ENCODE results near the gene ESR2. TPM values are rescaled to one million over a fixed set of nuclear protein-coding genes. Genes with fewer than 3 reads are reported as not detected.
"Not testable (repeated sequence)": the region's sequence is repeated elsewhere in the genome, so short reads cannot be mapped to it uniquely, and the experiment has no call there.

ESR2 gene
- total RNA-seq, 1 donor from 2014 or later, result 0.06 TPM

- no peak for DNase-seq (ENCODE audit: extremely low read depth, low read depth, low spot score)
Observed at GRCh38 chr14:64225151-64225757, 68.9 kb downstream of the ESR2 start.

GRCh38 chr14:64221391-64222003, 72.7 kb downstream of the ESR2 start:
- DNase-seq (ENCODE audit: extremely low read depth, low read depth, low spot score), result no peak

- no peak for DNase-seq (ENCODE audit: extremely low read depth, low read depth, low spot score)
Observed at GRCh38 chr14:64220466-64220865, 73.7 kb downstream of the ESR2 start.

- DNase-seq (ENCODE audit: extremely low read depth, low read depth, low spot score), result no peak
Observed at GRCh38 chr14:64220056-64220455, 74.1 kb downstream of the ESR2 start.

GRCh38 chr14:64218344-64219240, 75.6 kb downstream of the ESR2 start:
- DNase-seq (ENCODE audit: extremely low read depth, low read depth, low spot score), result no peak

- DNase-seq (ENCODE audit: extremely low read depth, low read depth, low spot score), result no peak
Observed at GRCh38 chr14:64217834-64218233, 76.3 kb downstream of the ESR2 start.

DNA sequence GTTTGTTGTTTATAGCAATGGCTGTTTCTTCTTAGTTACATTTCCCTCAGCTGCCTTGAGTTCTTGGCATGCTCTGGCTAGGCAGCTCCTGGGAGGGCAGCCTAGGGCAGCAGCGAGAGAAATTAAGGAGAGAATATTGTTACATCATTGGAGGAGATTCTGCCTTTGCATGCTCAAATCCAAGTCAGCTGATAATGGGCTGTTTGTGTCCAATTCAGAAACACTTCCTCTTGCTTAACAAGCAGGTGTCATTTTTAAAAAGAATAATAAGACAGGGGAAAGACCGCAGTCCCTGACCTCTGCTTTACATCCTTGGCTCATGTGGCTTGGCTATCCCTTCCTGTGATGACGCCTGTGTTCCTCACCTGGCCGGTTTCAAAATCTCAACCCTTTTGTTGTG, 76.9 kb downstream of the ESR2 start:
- no peak for DNase-seq (ENCODE audit: extremely low read depth, low read depth, low spot score)

DNA sequence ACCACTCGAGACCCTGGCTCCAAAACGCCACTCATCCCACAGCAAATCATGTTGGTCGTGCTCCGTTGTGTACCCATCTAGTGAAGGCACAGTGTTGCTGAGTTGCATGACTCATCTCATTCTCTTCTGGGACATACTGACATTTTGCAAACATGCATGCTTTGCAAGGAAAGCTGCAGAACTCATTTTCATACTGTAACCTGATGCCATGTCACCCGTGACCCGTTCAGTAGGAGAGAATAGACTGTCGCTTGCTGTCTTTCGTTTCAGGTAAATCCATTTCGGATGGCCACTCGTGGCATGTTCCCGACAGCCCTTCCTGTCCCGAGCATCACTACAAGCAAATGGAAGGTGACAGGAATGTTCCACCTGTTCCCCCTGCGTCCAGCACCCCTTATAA, 78.2 kb downstream of the ESR2 start:
- DNase-seq (ENCODE audit: extremely low read depth, low read depth, low spot score), result no peak

DNA sequence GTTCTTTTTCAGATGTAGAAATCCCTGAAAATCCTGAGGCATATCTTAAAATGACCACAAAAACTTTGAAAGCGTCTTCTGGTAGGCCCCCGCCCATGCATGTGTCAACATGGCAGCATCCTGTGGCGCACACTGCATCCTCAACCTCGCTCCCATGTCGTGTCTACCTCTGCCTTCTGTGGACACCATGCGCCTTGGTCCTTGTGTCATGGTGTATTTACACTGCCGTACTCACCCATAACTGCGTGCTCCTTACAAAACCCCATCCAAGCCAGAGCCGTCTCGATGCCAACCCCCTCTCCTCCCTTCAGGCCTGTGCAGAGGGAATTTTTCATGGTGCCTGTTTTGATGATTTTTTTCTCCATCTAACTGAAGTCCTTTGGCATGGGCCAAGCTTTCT, 78.9 kb downstream of the ESR2 start:
- no peak for DNase-seq (ENCODE audit: extremely low read depth, low read depth, low spot score)

DNA sequence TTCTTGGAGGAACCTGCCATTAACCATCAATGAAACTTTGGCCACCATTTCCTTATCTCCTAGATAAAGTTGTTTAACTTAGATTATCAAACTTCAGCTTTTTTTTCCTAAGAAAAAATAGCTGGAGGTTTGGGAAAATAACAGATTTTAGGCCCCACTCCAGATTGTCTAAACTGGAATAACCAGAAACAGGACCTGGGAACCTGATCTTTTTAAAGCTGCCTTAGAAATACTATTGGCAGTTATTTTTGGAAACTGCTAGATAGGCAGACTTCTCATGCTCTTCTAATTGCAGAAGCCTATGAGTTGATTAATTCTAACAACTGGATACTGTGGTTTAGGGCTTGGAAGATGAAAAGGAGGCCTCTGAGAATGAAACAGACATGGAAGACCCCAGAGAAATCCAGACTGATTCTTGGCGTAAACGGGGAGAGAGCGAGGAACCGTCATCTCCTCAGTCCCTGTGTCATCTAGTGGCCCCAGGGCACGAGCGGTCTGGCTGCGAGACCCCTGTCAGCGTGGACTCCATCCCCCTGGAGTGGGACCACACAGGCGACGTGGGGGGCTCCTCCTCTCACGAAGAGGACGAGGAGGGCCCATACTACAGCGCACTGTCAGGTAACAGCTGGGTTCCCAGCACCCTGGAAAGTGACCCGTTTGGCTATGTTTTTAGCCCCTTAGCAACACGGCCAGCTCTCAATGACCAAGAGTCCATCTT, 80.2 kb downstream of the ESR2 start:
- no peak for DNase-seq (ENCODE audit: extremely low read depth, low read depth, low spot score)

DNA sequence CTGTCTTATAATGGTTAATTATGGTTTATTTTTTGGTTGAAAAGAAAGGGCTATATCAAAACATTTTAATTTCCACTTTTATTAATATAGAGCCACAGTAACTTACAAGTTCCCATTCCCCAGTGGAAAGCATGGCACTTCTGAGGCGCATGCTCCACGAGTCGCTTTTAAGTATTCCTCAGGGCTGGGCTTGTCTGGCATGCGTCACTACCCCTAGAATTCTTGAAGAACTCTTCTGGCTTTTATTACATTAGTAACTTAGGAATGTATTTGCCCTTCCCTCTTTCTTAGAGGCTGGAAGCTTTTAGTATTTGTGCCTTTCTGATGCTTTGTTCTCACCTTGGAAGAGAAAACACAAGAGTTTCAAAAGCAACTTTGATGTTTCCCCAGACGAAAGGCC, 81.1 kb downstream of the ESR2 start:
- DNase-seq (ENCODE audit: extremely low read depth, low read depth, low spot score), result no peak

GRCh38 chr14:64212666-64213065, 81.5 kb downstream of the ESR2 start:
- DNase-seq (ENCODE audit: extremely low read depth, low read depth, low spot score), result no peak

DNA sequence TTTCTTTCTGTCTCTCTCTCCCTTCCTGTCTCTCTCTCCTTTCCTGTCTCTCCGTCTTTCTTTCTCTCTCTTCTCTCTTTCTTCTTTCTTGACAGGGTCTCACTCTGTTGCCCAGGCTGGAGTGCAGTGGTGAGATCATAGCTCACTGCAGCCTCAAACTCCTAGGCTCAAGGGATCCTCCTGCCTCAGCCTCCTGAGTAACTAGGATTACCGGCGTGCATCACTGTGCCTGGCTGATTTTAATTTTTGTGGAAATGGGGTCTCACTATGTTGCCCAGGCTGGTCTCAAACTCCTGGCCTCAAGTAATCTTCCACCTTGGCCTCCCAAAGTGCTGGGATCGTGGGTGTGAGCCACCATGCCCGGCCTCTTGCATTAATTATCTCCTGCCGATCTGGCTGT, 83.3 kb downstream of the ESR2 start:
- DNase-seq (ENCODE audit: extremely low read depth, low read depth, low spot score), result not testable (repeated sequence)

GRCh38 chr14:64210216-64210615, 84.0 kb downstream of the ESR2 start:
- DNase-seq (ENCODE audit: extremely low read depth, low read depth, low spot score), result no peak

GRCh38 chr14:64209444-64210131, 84.6 kb downstream of the ESR2 start:
- no peak for DNase-seq (ENCODE audit: extremely low read depth, low read depth, low spot score)

GRCh38 chr14:64208981-64209380, 85.2 kb downstream of the ESR2 start:
- DNase-seq (ENCODE audit: extremely low read depth, low read depth, low spot score), result no peak

DNA sequence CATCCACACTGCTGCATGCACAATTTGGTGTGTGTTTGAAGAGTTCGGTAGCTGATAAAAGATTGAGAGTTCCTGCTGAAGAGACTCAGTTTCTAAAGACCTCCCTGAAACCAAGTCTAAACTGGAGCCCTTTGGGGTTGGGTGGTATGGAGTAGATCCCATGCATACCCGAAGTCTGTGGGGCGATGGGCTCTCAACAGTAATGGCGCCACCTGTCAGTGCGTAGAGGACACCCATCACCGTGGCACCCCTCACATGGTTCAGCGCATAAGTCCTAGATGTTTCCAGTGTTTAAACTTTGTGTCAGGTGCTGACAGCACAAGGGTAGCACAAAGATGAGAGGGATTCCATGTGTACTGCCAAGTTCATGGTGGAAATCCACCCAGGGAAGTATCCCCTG, 85.9 kb downstream of the ESR2 start:
- DNase-seq (ENCODE audit: extremely low read depth, low read depth, low spot score), result no peak

DNA sequence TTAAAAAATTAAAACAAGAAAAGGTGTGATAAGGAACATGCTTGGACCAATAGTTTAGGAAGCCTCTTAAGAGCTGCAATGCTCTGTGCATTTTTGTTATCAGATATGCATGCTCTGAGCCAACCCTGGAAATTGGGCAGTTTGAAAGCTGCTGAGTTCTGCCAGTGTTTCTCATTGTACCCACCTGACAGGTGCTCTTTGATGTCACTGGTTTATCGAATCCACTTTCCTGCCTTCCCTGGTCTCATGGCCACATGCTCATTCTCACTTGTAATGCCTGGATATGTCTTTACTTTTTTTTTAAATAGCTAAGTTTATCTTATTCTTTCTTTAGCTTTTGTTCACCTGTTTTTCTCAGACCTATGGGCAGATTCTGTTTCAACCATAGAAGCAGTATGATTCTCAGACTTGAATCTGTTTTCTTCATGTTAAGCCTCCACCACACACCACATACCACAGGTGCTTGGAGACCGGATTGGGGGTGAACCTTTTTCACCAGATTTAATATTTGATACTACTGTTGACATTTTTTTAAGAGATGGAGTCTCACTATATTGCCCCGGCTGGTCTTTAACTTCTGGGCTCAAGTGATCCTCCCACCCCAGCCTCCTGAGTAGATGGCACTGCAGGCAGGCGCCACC, 90.7 kb downstream of the ESR2 start:
- no peak for DNase-seq (ENCODE audit: extremely low read depth, low read depth, low spot score)

- no peak for DNase-seq (ENCODE audit: extremely low read depth, low read depth, low spot score)
Observed at GRCh38 chr14:64202716-64203115, 91.5 kb downstream of the ESR2 start.

DNA sequence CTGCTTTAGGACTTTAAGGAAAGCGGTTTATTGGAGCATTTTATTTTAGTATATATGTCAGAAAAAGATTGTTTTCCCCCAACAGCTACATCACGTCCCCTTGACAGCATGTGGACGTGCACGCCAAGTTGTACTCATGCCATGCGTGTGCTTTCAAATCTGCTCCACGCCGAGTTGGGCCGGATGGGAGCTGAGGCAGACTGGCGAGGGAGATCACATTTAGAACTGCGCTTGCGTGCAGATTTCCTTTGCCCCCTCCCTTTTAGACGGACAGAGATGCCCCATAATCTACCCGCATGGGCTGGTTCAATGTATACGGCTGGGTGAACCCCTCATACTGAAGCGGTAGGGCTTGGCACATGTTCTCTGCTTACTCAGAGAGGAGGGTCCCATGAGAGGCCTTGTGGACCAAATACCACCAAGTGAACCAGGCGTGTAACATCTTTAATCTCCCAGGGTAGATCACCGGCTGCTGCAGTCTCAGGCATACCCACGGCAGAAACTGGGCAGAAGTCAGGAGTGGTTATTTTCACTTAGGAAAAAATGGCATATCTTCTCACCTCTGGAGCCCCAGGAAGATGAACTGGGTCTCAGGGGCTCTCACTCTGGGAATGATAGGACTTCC, 92.1 kb downstream of the ESR2 start:
- no peak for DNase-seq (ENCODE audit: extremely low read depth, low read depth, low spot score)
